DND-41 (cell line): Measurements from ENCODE around the gene EVPLL.

Experiments
- CTCF ChIP-seq: IDR thresholded peaks from 2 replicates; pipeline ENCODE4 v1.5.1; 2012; ENCODE audit warnings: borderline replicate concordance, low read length, moderate library complexity, mild to moderate bottlenecking; ENCODE audit not compliant: poor library complexity, severe bottlenecking; ENCODE audit errors: extremely low read depth
- EZH2 ChIP-seq: IDR thresholded peaks from 3 replicates; pipeline ENCODE4 v1.6.1; 2012; ENCODE audit warnings: borderline replicate concordance, low read depth, mild to moderate bottlenecking, moderate library complexity, low read length, inconsistent platforms; ENCODE audit not compliant: severe bottlenecking

- no peak for TF ChIP-seq CTCF
- TF ChIP-seq EZH2: no peak
These were observed at the start of gene EVPLL for GRCh38 chr17:18377437-18378204.
